HG02970 (cell line): ENCODE results near the gene SPINK1.
"Not testable (repeated sequence)": the region's sequence is repeated elsewhere in the genome, so short reads cannot be mapped to it uniquely, and the experiment has no call there.

Source experiments
- ATAC-seq: cut with Tn5 transposase; IDR thresholded peaks from one replicate; pipeline ENCODE4 v1.9.1; 2021; ENCODE audit warnings: mild to moderate bottlenecking, moderate library complexity, moderate number of reproducible peaks; ENCODE audit not compliant: unreplicated experiment, low FRiP score

The SPINK1 gene

GRCh38 chr5:147809830-147810666 lies 21.4 kb downstream of the SPINK1 start:
- no peak for ATAC-seq

GRCh38 chr5:147805030-147805454 lies 26.4 kb downstream of the SPINK1 start:
- peak; percentile 76 for ATAC-seq

GRCh38 chr5:147804334-147804733 lies 27.1 kb downstream of the SPINK1 start:
- ATAC-seq: no peak

GRCh38 chr5:147803926-147804325 lies 27.5 kb downstream of the SPINK1 start:
- ATAC-seq: no peak

- ATAC-seq: not testable (repeated sequence)
Observed at GRCh38 chr5:147803161-147803560, 28.3 kb downstream of the SPINK1 start.

GRCh38 chr5:147801461-147801860 lies 30.0 kb downstream of the SPINK1 start:
- no peak for ATAC-seq

- ATAC-seq: no peak
Observed at GRCh38 chr5:147800491-147800890, 31.0 kb downstream of the SPINK1 start.

GRCh38 chr5:147796556-147797308 lies 34.7 kb downstream of the SPINK1 start:
- ATAC-seq: no peak

- no peak for ATAC-seq
Observed at GRCh38 chr5:147791181-147791580, 40.3 kb downstream of the SPINK1 start.

- no peak for ATAC-seq
Observed at GRCh38 chr5:147789820-147790219, 41.7 kb downstream of the SPINK1 start.

- no peak for ATAC-seq
Observed at GRCh38 chr5:147788023-147788422, 43.4 kb downstream of the SPINK1 start.

- no peak for ATAC-seq
Observed at GRCh38 chr5:147786142-147786541, 45.3 kb downstream of the SPINK1 start.

- ATAC-seq: no peak
Observed at GRCh38 chr5:147784146-147784987, 47.1 kb downstream of the SPINK1 start.

- ATAC-seq: peak; percentile 60
Observed at GRCh38 chr5:147782110-147783028, 49.1 kb downstream of the SPINK1 start, which contains the start of gene JAKMIP2. TSS of gene JAKMIP2 (minus strand) at chr5:147782728. CDS start at chr5:147671806, 110,922 bp downstream.

GRCh38 chr5:147780924-147781573 lies 50.4 kb downstream of the SPINK1 start:
- no peak for ATAC-seq

- no peak for ATAC-seq
Observed at GRCh38 chr5:147779694-147780093, 51.8 kb downstream of the SPINK1 start.

GRCh38 chr5:147776989-147777388 lies 54.5 kb downstream of the SPINK1 start:
- ATAC-seq: no peak
